ENCODE measurements around the gene RGS3. TPM values are rescaled to one million over a fixed set of nuclear protein-coding genes. Genes with fewer than 3 reads are reported as not detected.

RGS3 gene
- total and polyA plus RNA-seq, 4 donors, result 33.5 to 54.9 (median 40.9) TPM

DNA sequence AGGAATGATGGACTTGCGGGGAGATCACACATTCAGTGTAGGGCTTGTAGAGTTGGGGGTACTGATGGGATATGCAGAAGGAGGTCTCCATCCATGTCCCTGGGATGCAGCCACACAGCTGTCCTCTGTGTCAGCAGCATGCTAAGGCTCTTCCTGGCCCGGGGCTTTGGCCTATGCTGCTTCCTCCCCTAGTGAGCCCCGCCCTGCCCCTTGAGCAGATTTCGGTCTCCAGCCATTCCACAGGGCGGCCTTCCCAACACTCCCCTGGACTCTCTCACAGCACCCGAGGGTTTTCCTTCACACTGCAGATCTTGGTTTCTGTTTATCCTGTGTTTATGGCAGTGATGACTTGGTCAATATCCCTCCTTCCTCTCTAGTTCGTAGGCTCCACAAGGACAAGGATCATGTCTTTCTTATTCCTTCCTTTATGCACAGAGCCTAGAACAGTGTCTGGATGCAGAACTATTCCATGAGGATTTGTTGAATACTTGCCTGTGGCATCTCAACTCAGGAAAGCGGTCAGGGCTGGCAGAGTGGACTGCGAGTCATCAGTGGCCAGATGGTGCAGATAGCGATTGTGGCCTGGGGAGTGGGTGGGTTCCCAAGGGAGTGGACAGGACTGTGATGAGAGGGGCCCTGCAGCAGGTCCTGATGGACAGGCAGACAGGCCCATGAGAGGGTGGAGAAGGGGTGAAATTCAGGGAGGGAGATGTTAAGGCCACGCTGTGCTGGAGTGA, 114.2 kb downstream of the RGS3 start:
- peaks cover 17% of the 10 kb centered on the region for H3K4me1 ChIP-seq (ENCODE audit: control insufficient read depth, insufficient read depth, low read length)
- WGBS (ENCODE audit: insufficient coverage), result 89% methylated on average over 5 of the region's 11 CpGs
- no peaks in the 10 kb centered on the region for H3K9me3 ChIP-seq (ENCODE audit: control insufficient read depth, insufficient read depth, low read length)
- no peaks in the 10 kb centered on the region for H3K27me3 ChIP-seq (ENCODE audit: control insufficient read depth, insufficient read depth, low read length)
- no peak overlapping the region for H3K27ac ChIP-seq (ENCODE audit: low read depth, low read length)
- DNase-seq (ENCODE audit: low read depth in 4 of 6, low spot score in 6 of 6), result no peak
- no peak overlapping the region for H3K4me3 ChIP-seq (ENCODE audit: low read depth, low read length)
- H3K36me3 ChIP-seq (ENCODE audit: control insufficient read depth, insufficient read depth, low read length), result peaks cover 4% of the 10 kb centered on the region

GRCh38 chr9:113578279-113578865, 114.8 kb downstream of the RGS3 start:
- no peaks in the 10 kb centered on the region for H3K27me3 ChIP-seq (ENCODE audit: control insufficient read depth, insufficient read depth, low read length)
- H3K4me3 ChIP-seq (ENCODE audit: low read depth, low read length), result no peak overlapping the region
- H3K27ac ChIP-seq (ENCODE audit: low read depth, low read length), result no peak overlapping the region
- no peak for DNase-seq (ENCODE audit: low read depth in 4 of 6, low spot score in 6 of 6)
- H3K36me3 ChIP-seq (ENCODE audit: control insufficient read depth, insufficient read depth, low read length), result peaks cover 6% of the 10 kb centered on the region
- H3K4me1 ChIP-seq (ENCODE audit: control insufficient read depth, insufficient read depth, low read length), result peaks cover 17% of the 10 kb centered on the region
- 95% methylated on average over 2 of the region's 3 CpGs for WGBS (ENCODE audit: insufficient coverage)
- no peaks in the 10 kb centered on the region for H3K9me3 ChIP-seq (ENCODE audit: control insufficient read depth, insufficient read depth, low read length)

DNA sequence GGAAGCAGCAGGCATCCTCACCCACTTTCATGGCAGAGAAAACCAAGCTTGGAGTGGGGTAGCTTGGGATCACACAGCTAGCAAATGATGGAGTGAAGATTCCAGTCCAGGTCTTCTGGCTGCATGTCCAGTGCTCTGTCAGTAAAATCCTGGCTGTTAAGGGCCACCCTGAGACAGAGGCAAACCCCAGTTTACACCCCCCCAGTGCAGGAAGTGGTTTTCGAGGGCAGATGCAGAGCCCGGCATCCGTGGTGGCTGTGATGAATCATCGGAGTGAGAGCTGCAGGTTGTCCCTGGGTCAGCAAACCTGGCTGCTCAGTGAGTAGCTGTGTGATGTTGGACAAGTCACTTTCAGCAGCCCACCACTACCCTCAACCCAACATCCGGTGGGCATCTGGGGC, 115.4 kb downstream of the RGS3 start:
- WGBS (ENCODE audit: insufficient coverage), result 40% methylated on average over 1 of the region's 5 CpGs
- Histone ChIP-seq H3K9me3 (ENCODE audit: control insufficient read depth, insufficient read depth, low read length) (no peaks in the 10 kb centered on the region), H3K4me3 (ENCODE audit: low read depth, low read length) (no peak overlapping the region), H3K36me3 (ENCODE audit: control insufficient read depth, insufficient read depth, low read length) (peaks cover 11% of the 10 kb centered on the region), H3K4me1 (ENCODE audit: control insufficient read depth, insufficient read depth, low read length) (peaks cover 17% of the 10 kb centered on the region), H3K27ac (ENCODE audit: low read depth, low read length) (no peak overlapping the region), H3K27me3 (ENCODE audit: control insufficient read depth, insufficient read depth, low read length) (no peaks in the 10 kb centered on the region)
- DNase-seq (ENCODE audit: low read depth in 4 of 6, low spot score in 6 of 6), result no peak

GRCh38 chr9:113579283-113580040, 115.9 kb downstream of the RGS3 start:
- Histone ChIP-seq H3K27me3 (ENCODE audit: control insufficient read depth, insufficient read depth, low read length) (no peaks in the 10 kb centered on the region), H3K4me1 (ENCODE audit: control insufficient read depth, insufficient read depth, low read length) (peaks cover 17% of the 10 kb centered on the region), H3K27ac (ENCODE audit: low read depth, low read length) (no peak overlapping the region), H3K36me3 (ENCODE audit: control insufficient read depth, insufficient read depth, low read length) (peaks cover 17% of the 10 kb centered on the region), H3K9me3 (ENCODE audit: control insufficient read depth, insufficient read depth, low read length) (no peaks in the 10 kb centered on the region), H3K4me3 (ENCODE audit: low read depth, low read length) (no peak overlapping the region)
- 70% methylated on average over 5 of the region's 5 CpGs for WGBS (ENCODE audit: insufficient coverage)
- no peak for DNase-seq (ENCODE audit: low read depth in 4 of 6, low spot score in 6 of 6)

GRCh38 chr9:113580041-113580953, 116.8 kb downstream of the RGS3 start:
- Histone ChIP-seq H3K4me3 (ENCODE audit: low read depth, low read length) (no peak overlapping the region), H3K36me3 (ENCODE audit: control insufficient read depth, insufficient read depth, low read length) (peaks cover 18% of the 10 kb centered on the region), H3K27ac (ENCODE audit: low read depth, low read length) (no peak overlapping the region), H3K9me3 (ENCODE audit: control insufficient read depth, insufficient read depth, low read length) (no peaks in the 10 kb centered on the region), H3K4me1 (ENCODE audit: control insufficient read depth, insufficient read depth, low read length) (peaks cover 17% of the 10 kb centered on the region), H3K27me3 (ENCODE audit: control insufficient read depth, insufficient read depth, low read length) (no peaks in the 10 kb centered on the region)
- WGBS (ENCODE audit: insufficient coverage), result 73% methylated on average over 10 of the region's 12 CpGs
- no peak for DNase-seq (ENCODE audit: low read depth in 4 of 6, low spot score in 6 of 6)

- Histone ChIP-seq H3K4me3 (ENCODE audit: low read depth, low read length) (no peak overlapping the region), H3K4me1 (ENCODE audit: control insufficient read depth, insufficient read depth, low read length) (peaks cover 17% of the 10 kb centered on the region), H3K9me3 (ENCODE audit: control insufficient read depth, insufficient read depth, low read length) (no peaks in the 10 kb centered on the region), H3K36me3 (ENCODE audit: control insufficient read depth, insufficient read depth, low read length) (peaks cover 18% of the 10 kb centered on the region), H3K27me3 (ENCODE audit: control insufficient read depth, insufficient read depth, low read length) (no peaks in the 10 kb centered on the region), H3K27ac (ENCODE audit: low read depth, low read length) (no peak overlapping the region)
- WGBS (ENCODE audit: insufficient coverage), result 96% methylated on average over 4 of the region's 4 CpGs
- no peak for DNase-seq (ENCODE audit: low read depth in 4 of 6, low spot score in 6 of 6)
Measured at GRCh38 chr9:113580954-113581311, 117.4 kb downstream of the RGS3 start.

- peaks cover 20% of the 10 kb centered on the region for H3K36me3 ChIP-seq (ENCODE audit: control insufficient read depth, insufficient read depth, low read length)
- H3K4me1 ChIP-seq (ENCODE audit: control insufficient read depth, insufficient read depth, low read length), result peaks cover 21% of the 10 kb centered on the region
- no peak overlapping the region for H3K27ac ChIP-seq (ENCODE audit: low read depth, low read length)
- H3K9me3 ChIP-seq (ENCODE audit: control insufficient read depth, insufficient read depth, low read length), result no peaks in the 10 kb centered on the region
- H3K4me3 ChIP-seq (ENCODE audit: low read depth, low read length), result no peak overlapping the region
- DNase-seq (ENCODE audit: low read depth in 4 of 6, low spot score in 6 of 6), result peak in 1 of 6 donors; percentile 46
- H3K27me3 ChIP-seq (ENCODE audit: control insufficient read depth, insufficient read depth, low read length), result no peaks in the 10 kb centered on the region
- 55% methylated on average over 12 of the region's 17 CpGs for WGBS (ENCODE audit: insufficient coverage)
Measured at GRCh38 chr9:113581865-113582697, 118.6 kb downstream of the RGS3 start.

DNA sequence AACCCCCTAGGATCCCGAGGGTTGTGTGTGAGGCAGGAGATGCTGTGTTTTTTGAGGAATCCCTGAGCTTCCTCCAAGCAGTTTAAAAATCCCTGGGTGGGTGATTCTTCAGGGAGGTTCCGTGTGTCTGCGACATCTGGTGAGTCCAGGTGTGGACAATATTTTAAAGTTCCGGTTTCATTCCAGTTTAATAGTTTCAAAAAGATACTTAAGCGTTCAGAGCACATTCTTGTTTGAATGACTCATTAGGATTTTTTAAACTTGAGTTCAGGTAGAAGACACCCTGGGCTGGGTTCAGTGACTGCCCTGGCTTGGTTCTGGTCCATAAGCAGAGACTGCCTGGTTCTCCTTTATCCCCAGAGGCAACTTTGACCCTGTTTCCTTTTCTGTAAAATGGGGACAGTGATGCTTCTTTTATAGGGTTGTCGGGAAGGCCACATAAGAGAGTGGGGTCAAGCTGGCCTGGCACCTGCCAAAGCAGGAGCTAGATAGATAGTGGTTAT, 119.2 kb downstream of the RGS3 start:
- Histone ChIP-seq H3K9me3 (ENCODE audit: control insufficient read depth, insufficient read depth, low read length) (no peaks in the 10 kb centered on the region), H3K4me3 (ENCODE audit: low read depth, low read length) (no peak overlapping the region), H3K36me3 (ENCODE audit: control insufficient read depth, insufficient read depth, low read length) (peaks cover 24% of the 10 kb centered on the region), H3K4me1 (ENCODE audit: control insufficient read depth, insufficient read depth, low read length) (peaks cover 27% of the 10 kb centered on the region), H3K27me3 (ENCODE audit: control insufficient read depth, insufficient read depth, low read length) (no peaks in the 10 kb centered on the region), H3K27ac (ENCODE audit: low read depth, low read length) (no peak overlapping the region)
- DNase-seq (ENCODE audit: low read depth in 4 of 6, low spot score in 6 of 6), result no peak
- 97% methylated on average over 4 of the region's 6 CpGs for WGBS (ENCODE audit: insufficient coverage)
